GM19397 (cell line): Measurements from ENCODE around the gene CLEC16A.
A peak's percentile ranks its signal among the peaks of the same experiment; 100 is the strongest.

Source experiments
- ATAC-seq: cut with Tn5 transposase; IDR thresholded peaks from one replicate; pipeline ENCODE4 v1.9.1; 2021; ENCODE audit warnings: mild to moderate bottlenecking, moderate library complexity; ENCODE audit not compliant: unreplicated experiment

Gene CLEC16A

GRCh38 chr16:10939649-10940234 is 4.6 kb upstream of the CLEC16A start:
- ATAC-seq: no peak

GRCh38 chr16:10940501-10941079 is 3.8 kb upstream of the CLEC16A start:
- no peak for ATAC-seq

- ATAC-seq: peak; percentile 4
These were observed 3.0 kb upstream of the CLEC16A start for GRCh38 chr16:10941127-10941933.

GRCh38 chr16:10941935-10942351 is 2.4 kb upstream of the CLEC16A start:
- ATAC-seq: peak; percentile 7

GRCh38 chr16:10942352-10943063 is 1.9 kb upstream of the CLEC16A start, which contains the start of gene DEXI:
DEXI (minus strand) TSS chr16:10942468; CDS start chr16:10942005, 463 bp downstream.
- ATAC-seq: peak; percentile 62

- ATAC-seq: no peak
These were observed 1.4 kb upstream of the CLEC16A start for GRCh38 chr16:10943064-10943353.

GRCh38 chr16:10945065-10945787 is 862 bp downstream of the CLEC16A start:
- ATAC-seq: no peak

- ATAC-seq: no peak
These were observed 1.9 kb downstream of the CLEC16A start for GRCh38 chr16:10946308-10946707.

- ATAC-seq: no peak
These were observed 2.9 kb downstream of the CLEC16A start for GRCh38 chr16:10947211-10947787.

- ATAC-seq: peak; percentile 67
These were observed 5.1 kb downstream of the CLEC16A start for GRCh38 chr16:10949424-10949970.

- ATAC-seq: no peak
These were observed 6.0 kb downstream of the CLEC16A start for GRCh38 chr16:10950393-10950792.

- ATAC-seq: no peak
These were observed 6.7 kb downstream of the CLEC16A start for GRCh38 chr16:10951026-10951425.

- ATAC-seq: no peak
These were observed 10.5 kb downstream of the CLEC16A start for GRCh38 chr16:10954903-10955302.

GRCh38 chr16:10957771-10958482 is 13.6 kb downstream of the CLEC16A start:
- ATAC-seq: no peak

GRCh38 chr16:10959161-10959560 is 14.8 kb downstream of the CLEC16A start:
- no peak for ATAC-seq

- ATAC-seq: no peak
These were observed 16.9 kb downstream of the CLEC16A start for GRCh38 chr16:10961231-10961630.

- no peak for ATAC-seq
These were observed 19.9 kb downstream of the CLEC16A start for GRCh38 chr16:10964039-10964890.

- no peak for ATAC-seq
These were observed 20.5 kb downstream of the CLEC16A start for GRCh38 chr16:10964891-10965326.
